Measurements from ENCODE around the gene LAMA1.

DNA sequence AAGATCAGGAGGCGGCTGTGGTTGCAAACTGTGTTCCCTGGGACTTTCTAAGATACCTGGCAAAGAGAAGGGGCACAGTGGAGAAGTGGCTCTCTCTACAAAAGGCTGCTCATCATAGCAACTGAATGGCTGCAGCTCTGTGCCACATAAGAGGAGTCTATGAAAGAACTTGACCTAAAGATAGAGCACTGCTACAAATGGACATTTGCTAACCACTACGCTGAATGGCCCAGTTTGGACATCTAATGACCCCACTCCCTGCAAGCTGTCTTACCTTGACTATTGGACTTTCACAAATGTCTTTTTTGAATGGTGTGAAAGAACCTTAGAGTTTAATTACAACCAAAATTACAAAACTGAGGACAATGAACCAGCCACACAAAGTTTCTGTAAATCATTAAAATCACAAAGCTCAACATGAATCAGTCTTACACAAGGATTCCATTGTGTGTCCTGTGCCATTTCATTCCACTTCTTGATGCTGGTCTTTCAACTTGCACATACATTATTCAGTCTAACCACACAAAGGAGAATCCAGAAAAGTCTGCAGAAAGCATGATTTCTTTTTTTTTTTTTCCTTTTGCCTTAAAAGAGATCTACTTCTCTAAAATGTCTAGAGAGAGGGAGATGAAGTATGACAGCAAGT is 154.0 kb downstream of the LAMA1 start:
- TF ChIP-seq EZH2 (IDR thresholded peaks at IDR 0.05) (no peak), POLR2AphosphoS5 (IDR thresholded peaks at IDR 0.05; ENCODE audit: borderline replicate concordance, low read depth, low read length) (no peak), FOXP2 (optimal IDR thresholded peaks at IDR 0.05; ENCODE audit: control extremely low read depth, extremely low read length, insufficient read depth) (no peak)
